A673 (cell line): ENCODE data around the gene NEU4. TPM values are rescaled to one million over a fixed set of nuclear protein-coding genes. Genes with fewer than 3 reads are reported as not detected.

Experiments used
- BruUV-seq: library from RNA; stranded (reverse); fragments of 400-500 nt; replicated peaks from 2 replicates; lab custom pipeline; 2021; lab: Mats Ljungman, UMichigan
- CTCF ChIA-PET: fragments of 300-600 bp; sonication (Branson Sonifier 250); formaldehyde crosslinking; loops from one replicate; lab custom pipeline; 2022; ENCODE audit warnings: antibody characterized with exemption; lab: Charles Lee
- POLR2A ChIA-PET: fragments of 300-600 bp; sonication (Branson Sonifier 250); formaldehyde crosslinking; loops from one replicate; lab custom pipeline; 2022; ENCODE audit warnings: antibody characterized with exemption; ENCODE audit not compliant: low non-redundant PET; lab: Charles Lee
- DNase-seq: peaks from one replicate; pipeline ENCODE4 v3.0.0-alpha.2; 2015; ENCODE audit warnings: low spot score
- H3K27ac ChIP-seq: fragments of 200-600 bp; sonication (generic); 2 replicates; pipeline ENCODE4 v1.5.1; 2016; ENCODE audit warnings: mixed run types, low read depth, mild to moderate bottlenecking, mixed read lengths, antibody characterized with exemption, low read length; ENCODE audit not compliant: poor library complexity, severe bottlenecking
- H3K27me3 ChIP-seq: fragments of 200-600 bp; sonication (generic); replicated peaks from 2 replicates; pipeline ENCODE4 v1.6.1; 2017; ENCODE audit warnings: mixed run types, low read depth, mild to moderate bottlenecking, mixed read lengths, antibody characterized with exemption, low read length; ENCODE audit not compliant: insufficient read depth, poor library complexity
- H3K36me3 ChIP-seq: fragments of 200-600 bp; sonication (generic); 2 replicates; pipeline ENCODE4 v1.6.1; 2016; ENCODE audit warnings: mixed run types, mild to moderate bottlenecking, mixed read lengths, antibody characterized with exemption, low read length; ENCODE audit not compliant: insufficient read depth, poor library complexity, severe bottlenecking
- H3K4me1 ChIP-seq: fragments of 200-600 bp; sonication (generic); 2 replicates; pipeline ENCODE4 v1.6.1; 2017; ENCODE audit warnings: mixed run types, mild to moderate bottlenecking, mixed read lengths, antibody characterized with exemption, low read length; ENCODE audit not compliant: insufficient read depth, poor library complexity, severe bottlenecking
- H3K4me3 ChIP-seq: fragments of 200-600 bp; sonication (generic); 2 replicates; pipeline ENCODE4 v1.5.1; 2016; ENCODE audit warnings: low read depth, mixed run types, mild to moderate bottlenecking, mixed read lengths, low read length; ENCODE audit not compliant: poor library complexity, severe bottlenecking
- H3K9me3 ChIP-seq: fragments of 200-600 bp; sonication (generic); 2 replicates; pipeline ENCODE4 v1.6.1; 2016; ENCODE audit warnings: mixed run types, low read depth, mild to moderate bottlenecking, mixed read lengths, antibody characterized with exemption, low read length; ENCODE audit not compliant: poor library complexity, severe bottlenecking
- EZH2 ChIP-seq: fragments of 200-600 bp; sonication (generic); IDR thresholded peaks from 2 replicates; pipeline ENCODE4 v1.6.1; 2017; ENCODE audit warnings: borderline replicate concordance, low read depth, mild to moderate bottlenecking, mixed read lengths, antibody characterized with exemption, low read length; ENCODE audit not compliant: poor library complexity, severe bottlenecking
- intact Hi-C: fragments of 100-400 bp; cut with micrococcal nuclease; formaldehyde crosslinking; loops from one replicate; pipeline ENCODE4 v1.10.0; 2022; ENCODE audit not compliant: unreplicated experiment
- total RNA-seq: library from RNA; stranded (reverse); gene quantifications from 2 replicates; pipeline ENCODE4 v1.2.3, GENCODE V29; 2021
- TF ChIP-seq, protein P1 (sequence below): fragments of 300-800, 200-600 bp; sonication (generic); conservative IDR thresholded peaks from 2 replicates; pipeline ENCODE4 v1.5.1; 2017; ENCODE audit warnings: low read depth, mild to moderate bottlenecking, antibody characterized with exemption, low read length, moderate library complexity, mixed read lengths

Gene NEU4
- total RNA-seq, 1 experiment from 2014 or later = 48.4 TPM

DNA sequence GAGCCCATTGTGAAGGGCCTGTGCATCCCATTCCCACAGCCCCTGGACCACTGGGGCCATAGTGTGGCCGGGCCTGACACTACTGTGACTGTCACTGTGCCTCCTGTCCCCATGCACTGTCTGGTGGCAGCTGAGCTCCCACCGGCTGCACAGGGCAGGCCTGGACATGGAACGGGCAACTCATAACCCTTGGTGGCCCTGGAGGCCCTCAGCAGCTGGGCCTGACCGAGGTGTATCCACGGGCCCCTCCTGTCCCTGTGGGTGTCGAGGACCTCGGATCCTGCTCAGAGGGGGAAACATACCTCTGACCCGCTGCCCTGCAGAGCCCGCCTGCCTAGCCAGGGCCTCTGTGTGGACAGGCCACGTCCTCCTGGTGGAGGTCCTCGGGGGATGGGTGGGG lies 40.1 kb upstream of the NEU4 start:
- intact Hi-C loops = no loop called here
- H3K4me1 ChIP-seq = peaks cover 33% of the 10 kb centered on the region
- no TSS peak for BruUV-seq
- peak overlapping the region; percentile 40 for H3K27ac ChIP-seq
- no peak for DNase-seq
- CTCF ChIA-PET = no interaction called here
- POLR2A ChIA-PET = no interaction called here
- H3K27me3 ChIP-seq = no peaks in the 10 kb centered on the region
- no peak for TF ChIP-seq EZH2
- TF ChIP-seq, protein P1, sequence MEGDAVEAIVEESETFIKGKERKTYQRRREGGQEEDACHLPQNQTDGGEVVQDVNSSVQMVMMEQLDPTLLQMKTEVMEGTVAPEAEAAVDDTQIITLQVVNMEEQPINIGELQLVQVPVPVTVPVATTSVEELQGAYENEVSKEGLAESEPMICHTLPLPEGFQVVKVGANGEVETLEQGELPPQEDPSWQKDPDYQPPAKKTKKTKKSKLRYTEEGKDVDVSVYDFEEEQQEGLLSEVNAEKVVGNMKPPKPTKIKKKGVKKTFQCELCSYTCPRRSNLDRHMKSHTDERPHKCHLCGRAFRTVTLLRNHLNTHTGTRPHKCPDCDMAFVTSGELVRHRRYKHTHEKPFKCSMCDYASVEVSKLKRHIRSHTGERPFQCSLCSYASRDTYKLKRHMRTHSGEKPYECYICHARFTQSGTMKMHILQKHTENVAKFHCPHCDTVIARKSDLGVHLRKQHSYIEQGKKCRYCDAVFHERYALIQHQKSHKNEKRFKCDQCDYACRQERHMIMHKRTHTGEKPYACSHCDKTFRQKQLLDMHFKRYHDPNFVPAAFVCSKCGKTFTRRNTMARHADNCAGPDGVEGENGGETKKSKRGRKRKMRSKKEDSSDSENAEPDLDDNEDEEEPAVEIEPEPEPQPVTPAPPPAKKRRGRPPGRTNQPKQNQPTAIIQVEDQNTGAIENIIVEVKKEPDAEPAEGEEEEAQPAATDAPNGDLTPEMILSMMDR = no peak
- H3K9me3 ChIP-seq = no peaks in the 10 kb centered on the region
- H3K4me3 ChIP-seq = no peak overlapping the region
- no peaks in the 10 kb centered on the region for H3K36me3 ChIP-seq

- ChIA-PET POLR2A (no interaction called here), CTCF (no interaction called here)
- intact Hi-C loops = no loop called here
- no peak for DNase-seq
- no peak overlapping the region for H3K4me3 ChIP-seq
- no peak for TF ChIP-seq EZH2
- TF ChIP-seq, protein P1 = no peak
- no peaks in the 10 kb centered on the region for H3K36me3 ChIP-seq
- H3K4me1 ChIP-seq = peaks cover 42% of the 10 kb centered on the region
- H3K9me3 ChIP-seq = no peaks in the 10 kb centered on the region
- H3K27me3 ChIP-seq = no peaks in the 10 kb centered on the region
- peak overlapping the region; percentile 90 for H3K27ac ChIP-seq
- no TSS peak for BruUV-seq
Observed at GRCh38 chr2:241769819-241770184, 39.2 kb upstream of the NEU4 start.

DNA sequence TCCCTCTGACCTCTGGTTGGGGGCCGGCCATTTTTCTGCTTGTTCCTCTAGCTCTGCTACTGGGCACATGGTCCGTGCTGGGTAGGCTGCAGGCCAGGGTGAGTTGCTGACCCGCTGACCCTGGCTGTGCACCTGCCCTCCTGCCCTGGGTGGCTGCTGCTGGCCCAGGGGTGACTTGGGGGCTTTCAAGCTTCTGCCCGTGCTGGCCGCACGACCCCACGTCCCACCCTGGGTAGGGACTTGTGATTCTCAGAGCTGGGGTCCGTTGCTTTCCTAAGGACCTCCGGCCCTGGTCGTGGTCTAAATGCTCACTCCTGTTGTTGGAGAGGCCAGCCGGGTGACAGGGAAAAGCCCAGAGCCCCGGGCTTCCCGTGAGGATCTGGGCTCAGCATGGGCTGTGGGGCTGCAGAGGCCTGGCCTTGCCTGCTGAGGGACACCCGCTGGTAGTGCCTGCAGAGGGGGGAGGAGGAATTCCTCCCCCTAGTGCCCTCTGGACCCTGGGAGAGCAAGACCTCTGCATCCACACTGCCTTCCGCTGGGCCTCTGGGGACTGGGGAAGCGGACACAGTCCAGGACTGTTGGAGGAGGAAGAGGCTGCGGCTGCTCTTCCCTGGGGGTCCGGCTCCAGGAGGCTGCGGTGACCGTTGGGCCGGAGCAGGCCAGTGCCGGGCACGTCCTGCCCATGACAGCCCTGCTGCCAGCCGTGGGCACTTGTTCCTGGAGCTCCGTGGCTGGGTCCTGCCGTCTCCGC lies 38.6 kb upstream of the NEU4 start:
- intact Hi-C loops = no loop called here
- H3K4me1 ChIP-seq = peaks cover 48% of the 10 kb centered on the region
- no peaks in the 10 kb centered on the region for H3K9me3 ChIP-seq
- peak overlapping the region; percentile 90 for H3K27ac ChIP-seq
- H3K27me3 ChIP-seq = no peaks in the 10 kb centered on the region
- ChIA-PET POLR2A (no interaction called here), CTCF (no interaction called here)
- no peak for DNase-seq
- no peaks in the 10 kb centered on the region for H3K36me3 ChIP-seq
- BruUV-seq = no TSS peak
- no peak overlapping the region for H3K4me3 ChIP-seq
- TF ChIP-seq, protein P1 = no peak
- TF ChIP-seq EZH2 = no peak
